Loucy (cell line): ENCODE data around the gene NKAIN2.

Experiments
- H2AFZ ChIP-seq: fragments of 200-600 bp; sonication (generic); 2 replicates; pipeline ENCODE4 v1.6.0; 2016; ENCODE audit warnings: antibody characterized with exemption, mild to moderate bottlenecking, low read length, moderate library complexity
- H3F3A ChIP-seq: fragments of 200-600 bp; 2 replicates; pipeline ENCODE4 v1.6.0; 2016; ENCODE audit warnings: antibody characterized with exemption, low read depth, mild to moderate bottlenecking
- H3K27me3 ChIP-seq: fragments of 200-600 bp; sonication (generic); 2 replicates; pipeline ENCODE4 v1.6.1; 2014; ENCODE audit warnings: low read length, mild to moderate bottlenecking; ENCODE audit not compliant: insufficient read depth, poor library complexity, severe bottlenecking
- H3K36me3 ChIP-seq: fragments of 200-600 bp; sonication (generic); 2 replicates; pipeline ENCODE4 v1.6.1; 2016; ENCODE audit warnings: low read length; ENCODE audit not compliant: insufficient read depth
- H3K4me1 ChIP-seq: fragments of 200-600 bp; sonication (generic); 2 replicates; pipeline ENCODE4 v1.5.1; 2014; ENCODE audit warnings: low read length, mild to moderate bottlenecking; ENCODE audit not compliant: insufficient read depth, poor library complexity, severe bottlenecking
- H3K4me2 ChIP-seq: fragments of 200-600 bp; sonication (generic); 2 replicates; pipeline ENCODE4 v1.6.0; 2014; ENCODE audit warnings: antibody characterized with exemption, low read length, low read depth, mild to moderate bottlenecking; ENCODE audit not compliant: poor library complexity, severe bottlenecking
- H3K4me3 ChIP-seq: fragments of 200-600 bp; sonication (generic); 2 replicates; pipeline ENCODE4 v1.5.1; 2014; ENCODE audit warnings: low read length, mild to moderate bottlenecking, mixed read lengths; ENCODE audit not compliant: poor library complexity, severe bottlenecking
- H3K79me2 ChIP-seq: fragments of 200-600 bp; sonication (generic); 2 replicates; pipeline ENCODE4 v1.6.1; 2014; ENCODE audit warnings: low read length; ENCODE audit not compliant: insufficient read depth
- H3K9ac ChIP-seq: fragments of 200-600 bp; sonication (generic); 2 replicates; pipeline ENCODE4 v1.6.0; 2014; ENCODE audit warnings: mild to moderate bottlenecking, low read depth, low read length, moderate library complexity; ENCODE audit not compliant: poor library complexity, severe bottlenecking
- H3K9me2 ChIP-seq: fragments of 200-600 bp; sonication (generic); replicated peaks from 2 replicates; pipeline ENCODE4 v1.6.1; 2016; ENCODE audit warnings: low read depth, low read length, mixed read lengths
- H3K9me3 ChIP-seq: fragments of 200-600 bp; sonication (generic); 2 replicates; pipeline ENCODE4 v1.6.1; 2014; ENCODE audit warnings: mild to moderate bottlenecking, antibody characterized with exemption, low read length, low read depth; ENCODE audit not compliant: insufficient read depth
- H4K20me1 ChIP-seq: fragments of 200-600 bp; sonication (generic); 2 replicates; pipeline ENCODE4 v1.6.0; 2014; ENCODE audit warnings: antibody characterized with exemption, low read length, mild to moderate bottlenecking; ENCODE audit not compliant: insufficient read depth, poor library complexity, severe bottlenecking
- EZH2phosphoT487 ChIP-seq: fragments of 200-600 bp; IDR thresholded peaks from 2 replicates; pipeline ENCODE4 v1.6.1; 2018; ENCODE audit warnings: antibody characterized with exemption, mild to moderate bottlenecking, moderate library complexity, borderline replicate concordance
- TF ChIP-seq, protein P1 (sequence below): fragments of 200-600 bp; sonication (generic); conservative IDR thresholded peaks from 2 replicates; pipeline ENCODE4 v1.5.1; 2014; ENCODE audit warnings: mild to moderate bottlenecking, antibody characterized with exemption, low read length

Gene NKAIN2

DNA sequence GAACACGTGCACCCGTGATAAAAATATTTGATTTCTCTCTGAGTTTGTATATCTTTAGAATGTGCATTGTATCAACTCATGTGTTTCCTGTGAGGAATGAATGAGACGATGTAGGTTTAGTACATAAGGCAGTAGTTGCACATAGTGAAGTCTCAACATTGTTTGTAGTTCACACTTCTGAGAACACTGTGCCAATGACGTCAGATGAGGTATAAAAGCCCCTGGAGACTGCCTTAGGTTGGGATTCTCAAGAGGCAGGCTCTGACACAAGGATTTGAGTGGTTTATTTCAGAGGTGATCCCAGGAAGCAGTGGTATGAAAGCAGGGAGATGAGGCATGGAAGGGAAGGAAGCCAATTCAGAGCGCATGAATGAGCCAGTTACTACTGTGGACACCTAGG, 2.6 kb upstream of the NKAIN2 start:
- H3K9me2 ChIP-seq: no peaks in the 10 kb centered on the region
- TF ChIP-seq, protein P1, sequence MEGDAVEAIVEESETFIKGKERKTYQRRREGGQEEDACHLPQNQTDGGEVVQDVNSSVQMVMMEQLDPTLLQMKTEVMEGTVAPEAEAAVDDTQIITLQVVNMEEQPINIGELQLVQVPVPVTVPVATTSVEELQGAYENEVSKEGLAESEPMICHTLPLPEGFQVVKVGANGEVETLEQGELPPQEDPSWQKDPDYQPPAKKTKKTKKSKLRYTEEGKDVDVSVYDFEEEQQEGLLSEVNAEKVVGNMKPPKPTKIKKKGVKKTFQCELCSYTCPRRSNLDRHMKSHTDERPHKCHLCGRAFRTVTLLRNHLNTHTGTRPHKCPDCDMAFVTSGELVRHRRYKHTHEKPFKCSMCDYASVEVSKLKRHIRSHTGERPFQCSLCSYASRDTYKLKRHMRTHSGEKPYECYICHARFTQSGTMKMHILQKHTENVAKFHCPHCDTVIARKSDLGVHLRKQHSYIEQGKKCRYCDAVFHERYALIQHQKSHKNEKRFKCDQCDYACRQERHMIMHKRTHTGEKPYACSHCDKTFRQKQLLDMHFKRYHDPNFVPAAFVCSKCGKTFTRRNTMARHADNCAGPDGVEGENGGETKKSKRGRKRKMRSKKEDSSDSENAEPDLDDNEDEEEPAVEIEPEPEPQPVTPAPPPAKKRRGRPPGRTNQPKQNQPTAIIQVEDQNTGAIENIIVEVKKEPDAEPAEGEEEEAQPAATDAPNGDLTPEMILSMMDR: no peak
- no peak for TF ChIP-seq EZH2phosphoT487
- no peaks in the 10 kb centered on the region for H3F3A ChIP-seq
- H3K79me2 ChIP-seq: no peaks in the 10 kb centered on the region
- H4K20me1 ChIP-seq: no peaks in the 10 kb centered on the region
- no peaks in the 10 kb centered on the region for H3K36me3 ChIP-seq
- H3K9ac ChIP-seq: no peak overlapping the region
- no peaks in the 10 kb centered on the region for H3K27me3 ChIP-seq
- no peaks in the 10 kb centered on the region for H3K4me1 ChIP-seq
- H3K4me3 ChIP-seq: no peak overlapping the region
- H3K4me2 ChIP-seq: no peak overlapping the region
- no peaks in the 10 kb centered on the region for H3K9me3 ChIP-seq
- no peak overlapping the region for H2AFZ ChIP-seq

DNA sequence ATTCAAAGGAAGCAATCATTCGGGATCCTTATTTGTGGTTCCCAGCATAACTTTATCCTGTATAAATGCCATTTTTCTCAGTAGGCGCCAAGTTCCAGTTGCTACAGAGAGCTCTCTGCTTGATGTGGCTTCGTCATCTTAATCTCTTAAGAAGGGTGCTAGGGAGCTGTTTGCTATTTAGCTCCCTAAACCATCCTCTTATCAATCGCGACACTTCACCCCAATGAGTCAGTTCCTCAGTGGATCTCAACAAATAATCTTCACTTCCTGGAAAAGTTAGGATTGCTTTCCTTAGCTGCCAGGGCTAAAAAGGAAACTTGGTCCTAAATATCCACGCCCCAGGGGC, 1.3 kb upstream of the NKAIN2 start:
- peak overlapping the region; percentile 44 for H2AFZ ChIP-seq
- H3K4me2 ChIP-seq: no peak overlapping the region
- TF ChIP-seq, protein P1: no peak
- TF ChIP-seq EZH2phosphoT487: no peak
- H3K36me3 ChIP-seq: no peaks in the 10 kb centered on the region
- H3K4me1 ChIP-seq: no peaks in the 10 kb centered on the region
- H3K9me2 ChIP-seq: no peaks in the 10 kb centered on the region
- no peaks in the 10 kb centered on the region for H3K9me3 ChIP-seq
- no peaks in the 10 kb centered on the region for H3K79me2 ChIP-seq
- H3K9ac ChIP-seq: no peak overlapping the region
- no peak overlapping the region for H3K4me3 ChIP-seq
- no peaks in the 10 kb centered on the region for H4K20me1 ChIP-seq
- H3F3A ChIP-seq: no peaks in the 10 kb centered on the region
- no peaks in the 10 kb centered on the region for H3K27me3 ChIP-seq

DNA sequence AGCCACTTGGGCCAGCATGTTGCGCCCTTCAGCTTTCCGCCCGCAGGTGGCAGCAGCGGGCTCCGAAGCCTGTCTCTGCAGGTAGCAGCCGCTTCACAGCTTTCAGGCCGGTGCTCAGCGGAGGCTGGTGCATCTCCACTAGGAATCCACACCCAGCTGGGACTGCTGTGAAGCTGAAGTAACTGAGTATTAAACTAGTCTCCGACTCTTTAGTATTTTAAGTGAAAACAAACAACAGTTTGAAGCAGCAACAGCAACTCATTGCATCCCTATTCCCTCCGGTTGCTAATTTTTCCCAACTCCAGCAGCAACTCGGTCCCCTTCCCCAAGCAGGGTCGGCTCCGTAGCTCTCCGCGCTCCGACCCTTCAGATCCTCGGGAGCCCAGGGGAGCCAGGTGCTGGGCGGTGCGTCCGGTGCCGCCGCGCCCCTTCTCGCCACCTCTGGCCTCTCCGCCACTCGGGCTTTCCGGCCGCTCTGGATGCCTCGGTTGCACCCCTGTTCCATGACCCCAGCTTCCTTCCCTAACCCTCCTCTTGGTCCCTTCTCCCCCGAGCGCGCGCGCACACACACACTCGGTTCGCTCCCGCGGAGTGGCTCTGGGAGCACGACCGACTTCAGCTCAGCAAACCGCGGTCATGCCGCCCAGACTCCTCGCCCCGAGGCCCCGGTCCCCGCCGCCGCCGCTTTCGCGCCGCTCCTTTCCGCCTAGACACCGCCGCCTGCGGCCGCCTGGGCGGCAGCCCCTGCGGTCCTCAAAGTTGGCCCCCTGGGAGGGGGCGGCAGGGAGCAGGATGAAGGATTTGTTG, 765 bp upstream of the NKAIN2 start:
- peak overlapping the region; percentile 44 for H2AFZ ChIP-seq
- H3K4me1 ChIP-seq: no peaks in the 10 kb centered on the region
- no peaks in the 10 kb centered on the region for H3K9me2 ChIP-seq
- no peak overlapping the region for H3K9ac ChIP-seq
- H4K20me1 ChIP-seq: no peaks in the 10 kb centered on the region
- H3K4me3 ChIP-seq: no peak overlapping the region
- no peaks in the 10 kb centered on the region for H3K79me2 ChIP-seq
- no peak overlapping the region for H3K4me2 ChIP-seq
- no peaks in the 10 kb centered on the region for H3F3A ChIP-seq
- no peaks in the 10 kb centered on the region for H3K36me3 ChIP-seq
- H3K9me3 ChIP-seq: no peaks in the 10 kb centered on the region
- H3K27me3 ChIP-seq: no peaks in the 10 kb centered on the region
- no peak for TF ChIP-seq EZH2phosphoT487
- TF ChIP-seq, protein P1: peak; percentile 95
